ENCODE results near the gene PXYLP1.

DNA sequence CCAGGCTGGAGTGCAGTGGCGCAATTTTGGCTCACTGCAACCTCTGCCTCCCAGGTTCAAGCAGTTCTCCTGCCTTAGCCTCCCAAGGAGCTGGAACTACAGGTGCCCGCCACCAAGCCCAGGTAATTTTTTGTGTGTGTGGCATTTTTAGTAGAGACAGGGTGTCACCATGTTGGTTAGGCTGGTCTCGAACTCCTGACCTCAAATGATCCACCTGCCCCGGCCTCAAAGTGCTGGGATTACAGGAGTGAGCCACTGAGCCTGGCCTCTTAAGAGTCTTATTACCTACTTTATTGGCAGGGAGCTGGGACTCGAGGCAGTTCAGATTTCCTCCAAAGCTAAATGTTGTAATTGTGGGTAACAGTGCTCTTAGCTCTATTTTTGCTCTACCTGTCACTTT is 16.4 kb downstream of the PXYLP1 start:
- TF ChIP-seq POLR2A (IDR thresholded peaks at IDR 0.05; ENCODE audit: low read depth, low read length) = no peak
- no peak for TF ChIP-seq POLR2AphosphoS5 (IDR thresholded peaks at IDR 0.05; ENCODE audit: low read depth, low read length)
- no peak for TF ChIP-seq TAF1 (IDR thresholded peaks at IDR 0.05; ENCODE audit: low read depth, low read length)
- no peak for TF ChIP-seq SPI1 (IDR thresholded peaks at IDR 0.05; ENCODE audit: low read depth, low read length)
- TF ChIP-seq PAX5 (IDR thresholded peaks at IDR 0.05; ENCODE audit: insufficient read depth, low read length, severe bottlenecking) = no peak
- no peak for TF ChIP-seq POU2F2 (IDR thresholded peaks at IDR 0.05; ENCODE audit: low read depth, low read length)
